ENCODE results near the gene WDR18.

The WDR18 gene

DNA sequence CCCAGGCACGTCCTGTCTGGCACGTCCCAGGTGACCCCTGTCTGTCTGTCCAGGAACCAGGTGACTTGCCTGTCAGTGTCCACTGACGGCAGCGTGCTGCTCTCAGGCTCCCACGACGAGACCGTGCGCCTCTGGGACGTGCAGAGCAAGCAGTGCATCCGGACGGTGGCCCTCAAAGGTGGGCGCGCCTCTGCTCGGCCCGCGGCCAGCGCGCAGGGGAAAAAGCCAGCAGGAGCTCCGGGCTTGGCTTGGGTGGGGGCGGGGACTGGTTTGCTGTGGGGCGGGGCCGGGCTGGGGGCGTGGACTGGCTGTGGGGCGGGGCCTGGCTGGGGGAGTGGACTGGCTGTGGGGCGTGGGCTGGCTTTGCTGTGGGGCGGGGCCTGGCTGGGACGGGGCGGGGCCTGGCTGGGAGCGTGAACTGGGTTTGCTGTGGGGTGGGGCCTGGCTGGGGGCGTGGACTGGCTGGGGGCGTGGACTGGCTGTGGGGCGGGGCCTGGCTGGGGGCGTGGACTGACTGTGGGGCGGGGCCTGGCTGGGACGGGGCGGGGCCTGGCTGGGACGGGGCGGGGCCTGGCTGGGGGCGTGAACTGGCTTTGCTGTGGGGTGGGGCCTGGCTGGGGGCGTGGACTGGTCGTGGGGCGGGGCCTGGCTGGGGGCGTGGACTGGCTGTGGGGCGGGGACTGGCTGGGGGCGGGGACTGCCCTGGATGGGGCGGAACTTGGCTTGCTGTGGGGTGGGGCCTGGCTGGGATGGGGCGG, 7.2 kb downstream of the WDR18 start:
- peak; percentile 5 for DNase-seq (ENCODE audit: low spot score)
- FAIRE-seq, result no peak

GRCh38 chr19:991932-992669, 8.0 kb downstream of the WDR18 start:
- FAIRE-seq, result no peak

GRCh38 chr19:992670-993055, 8.5 kb downstream of the WDR18 start:
- FAIRE-seq (no peak), DNase-seq (ENCODE audit: low spot score) (no peak)

More at GRCh38 chr19:991932-992669, 8.0 kb downstream of the WDR18 start:
- no peak for DNase-seq (ENCODE audit: low spot score)

DNA sequence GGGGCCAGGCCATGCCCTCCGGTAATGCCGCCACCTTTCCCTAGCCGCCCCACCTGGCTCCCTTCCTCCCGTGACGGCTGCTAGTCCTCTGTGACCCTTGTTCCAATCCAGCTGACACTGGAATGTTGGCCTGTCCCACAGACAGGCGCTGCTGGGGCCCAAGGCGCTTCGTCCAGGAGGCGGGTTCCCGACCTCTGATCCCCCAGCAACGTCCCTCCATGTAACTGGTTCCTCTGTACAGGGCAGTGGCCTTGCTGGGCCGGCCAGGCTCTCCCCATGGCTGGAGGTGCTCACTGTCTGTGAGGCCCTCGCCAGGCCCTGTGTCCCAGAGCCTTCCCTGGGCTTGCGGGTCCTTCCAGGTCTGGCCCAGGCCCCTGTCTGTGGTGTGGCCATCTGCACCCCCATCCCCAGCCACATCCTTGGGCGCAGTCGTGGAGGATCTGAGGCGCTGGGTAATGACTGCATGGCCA, 9.3 kb downstream of the WDR18 start:
- DNase-seq (ENCODE audit: low spot score) (no peak), FAIRE-seq (no peak)

- DNase-seq (ENCODE audit: low spot score) (no peak), FAIRE-seq (no peak)
These were observed 9.8 kb downstream of the WDR18 start for GRCh38 chr19:993831-994393.

- FAIRE-seq (no peak), DNase-seq (ENCODE audit: low spot score) (no peak)
These were observed 10.4 kb downstream of the WDR18 start for GRCh38 chr19:994516-994915.

DNA sequence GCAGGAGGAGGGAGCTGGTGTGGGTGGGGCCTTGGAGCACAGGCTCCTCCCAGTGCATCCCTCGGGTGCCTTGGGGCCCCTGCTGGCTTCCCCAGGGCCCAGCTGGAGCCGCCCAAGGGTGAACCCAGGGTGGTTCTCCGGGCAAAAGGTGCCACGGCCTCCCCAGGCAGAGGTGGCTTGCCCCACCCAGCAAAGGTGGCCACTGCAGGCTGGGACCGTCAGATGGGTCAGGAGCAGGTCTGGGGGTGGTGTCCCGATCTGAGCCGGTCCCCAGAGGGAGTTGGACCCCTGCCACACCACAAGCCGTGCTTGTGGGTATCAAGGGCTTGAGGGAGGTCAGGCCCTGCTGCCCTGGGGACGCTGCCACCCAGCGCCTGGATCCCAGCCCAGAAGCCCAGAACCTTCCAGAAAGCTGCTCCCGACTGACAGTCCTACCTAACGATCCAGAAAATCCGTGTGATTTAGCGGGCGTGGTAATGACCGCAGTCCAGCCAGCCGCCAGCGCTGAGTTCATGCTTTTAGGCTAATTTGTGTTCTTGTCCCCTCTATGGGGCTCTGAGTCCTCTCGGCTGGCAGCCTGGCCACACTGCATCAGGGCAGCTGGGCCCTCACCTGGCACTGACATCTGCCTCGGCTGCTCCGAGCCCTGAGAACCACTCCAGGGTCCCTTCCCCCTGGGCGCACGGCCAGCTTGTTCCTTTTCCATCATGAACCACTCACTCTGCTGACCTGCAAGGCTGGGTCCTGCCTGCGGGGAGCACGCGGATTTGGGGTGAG, 11.1 kb downstream of the WDR18 start:
- peak; percentile 96 for FAIRE-seq
- DNase-seq (ENCODE audit: low spot score), result peak; percentile 93

DNA sequence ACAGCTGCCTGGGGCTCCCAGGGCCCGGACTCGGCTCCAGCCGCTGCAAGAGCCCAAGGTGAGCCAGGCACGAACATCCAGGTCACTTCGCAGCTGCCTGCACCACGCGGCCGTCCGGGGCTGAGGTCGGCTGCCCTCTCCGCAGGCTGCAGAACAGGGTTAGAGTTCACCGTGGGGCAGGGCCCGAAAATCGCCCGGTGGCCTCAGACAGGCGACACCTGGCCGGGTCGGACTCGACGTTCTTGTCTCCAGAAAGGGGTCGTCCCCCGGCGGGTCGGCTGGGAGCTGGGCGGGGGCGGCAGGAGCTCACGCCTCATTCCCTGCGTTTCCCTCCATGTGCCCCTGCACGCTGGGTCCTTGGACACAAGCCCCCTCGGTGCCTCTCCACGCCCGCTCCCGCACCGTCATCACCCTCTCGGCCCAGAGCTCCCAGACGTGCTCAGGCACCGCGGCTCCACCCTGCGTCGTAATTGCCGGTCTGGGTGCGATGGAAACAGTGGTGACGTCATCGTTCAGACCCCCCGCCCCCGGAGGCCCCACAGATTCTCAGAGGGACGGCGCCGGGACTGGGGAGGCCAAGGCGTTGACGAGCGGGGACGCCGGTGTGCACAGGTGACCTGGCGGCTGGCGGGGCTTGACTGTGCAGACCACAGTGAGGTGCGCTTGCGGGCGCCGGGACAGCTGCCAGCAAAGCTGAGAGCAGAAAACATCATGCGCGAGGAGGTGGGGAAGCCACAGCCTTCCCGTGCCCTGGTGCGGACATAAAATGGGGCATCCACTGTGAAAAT, 12.1 kb downstream of the WDR18 start:
- no peak for FAIRE-seq
- DNase-seq (ENCODE audit: low spot score), result peak; percentile 47

GRCh38 chr19:998064-998463, 13.9 kb downstream of the WDR18 start:
- no peak for FAIRE-seq
- DNase-seq (ENCODE audit: low spot score), result no peak

GRCh38 chr19:999379-999719, 15.2 kb downstream of the WDR18 start:
- FAIRE-seq, result no peak
- DNase-seq (ENCODE audit: low spot score), result no peak

GRCh38 chr19:1000095-1000494, 15.9 kb downstream of the WDR18 start, which contains the start of gene GRIN3B:
TSS of gene GRIN3B (plus strand) at chr19:1000419. CDS start at chr19:1000438, 19 bp downstream.
- no peak for FAIRE-seq

DNA sequence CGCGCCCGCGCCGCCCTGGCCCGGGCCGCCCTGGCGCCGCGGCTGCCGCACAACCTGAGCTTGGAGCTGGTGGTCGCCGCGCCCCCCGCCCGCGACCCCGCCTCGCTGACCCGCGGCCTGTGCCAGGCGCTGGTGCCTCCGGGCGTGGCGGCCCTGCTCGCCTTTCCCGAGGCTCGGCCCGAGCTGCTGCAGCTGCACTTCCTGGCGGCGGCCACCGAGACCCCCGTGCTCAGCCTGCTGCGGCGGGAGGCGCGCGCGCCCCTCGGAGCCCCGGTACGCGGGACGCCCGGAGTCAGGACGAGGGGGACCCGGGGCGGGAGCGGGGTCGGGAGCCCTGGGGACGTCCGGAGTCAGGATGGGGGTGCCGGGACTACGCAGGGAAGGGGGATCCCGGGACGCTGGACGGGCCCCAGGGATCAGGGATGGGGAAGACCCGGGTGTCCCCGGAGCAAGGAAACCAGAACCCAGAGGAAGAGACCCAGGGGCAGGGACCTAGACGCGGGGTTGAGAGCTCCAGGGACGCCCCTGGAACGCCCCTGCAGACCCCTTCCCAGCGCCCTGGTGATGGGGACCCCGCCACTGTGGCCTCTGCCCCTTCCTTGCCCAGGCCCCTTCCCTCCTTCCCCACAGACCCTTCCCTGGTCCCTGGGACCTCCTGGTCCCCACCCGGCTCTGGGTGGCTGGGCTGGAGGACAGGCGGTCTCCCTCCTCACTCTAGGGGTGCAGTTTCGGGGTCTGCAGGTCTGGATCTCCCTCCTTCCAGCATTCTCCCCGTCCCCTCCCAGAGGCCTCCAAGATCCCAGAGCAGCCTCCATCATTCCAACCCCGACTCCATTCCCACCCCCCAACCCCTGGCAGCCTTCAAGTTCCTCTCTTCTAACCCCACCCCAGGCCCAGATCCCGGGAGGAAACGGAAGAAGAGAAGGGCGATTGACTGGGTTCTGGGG, 16.7 kb downstream of the WDR18 start:
- no peak for DNase-seq (ENCODE audit: low spot score)
- no peak for FAIRE-seq

More at GRCh38 chr19:1000095-1000494, 15.9 kb downstream of the WDR18 start, which contains the start of gene GRIN3B:
- no peak for DNase-seq (ENCODE audit: low spot score)

DNA sequence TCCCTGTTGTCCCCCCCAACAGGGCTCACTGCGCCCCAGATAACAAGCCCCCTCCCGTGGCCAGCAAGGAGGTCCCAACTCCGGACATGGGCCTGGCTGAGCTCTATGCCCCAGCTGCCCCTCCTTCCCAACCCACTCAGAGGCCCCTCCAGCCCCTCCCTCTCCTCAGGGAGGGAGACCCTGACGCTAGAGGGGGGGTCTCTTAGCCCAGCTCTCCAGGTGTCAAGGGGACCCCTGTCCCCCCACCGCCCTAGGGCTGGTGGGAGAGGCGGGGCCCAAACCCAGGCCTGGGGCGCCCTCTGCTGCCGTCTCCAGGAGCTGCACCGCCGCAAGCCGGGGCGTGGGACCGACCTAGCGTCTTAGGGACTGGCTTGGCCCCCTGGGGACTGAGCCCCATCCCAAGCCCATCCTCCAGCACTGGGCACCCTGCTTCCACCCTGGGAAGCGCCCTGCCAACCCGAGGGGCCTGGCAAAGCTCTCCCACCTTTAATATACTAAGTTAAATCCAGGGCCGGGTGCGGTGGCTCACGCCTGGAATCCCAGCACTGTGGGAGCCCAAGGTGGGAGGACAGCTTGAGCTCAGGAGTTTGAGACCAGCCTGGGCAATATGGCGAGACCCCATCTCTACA, 17.5 kb downstream of the WDR18 start:
- FAIRE-seq (no peak), DNase-seq (ENCODE audit: low spot score) (no peak)

DNA sequence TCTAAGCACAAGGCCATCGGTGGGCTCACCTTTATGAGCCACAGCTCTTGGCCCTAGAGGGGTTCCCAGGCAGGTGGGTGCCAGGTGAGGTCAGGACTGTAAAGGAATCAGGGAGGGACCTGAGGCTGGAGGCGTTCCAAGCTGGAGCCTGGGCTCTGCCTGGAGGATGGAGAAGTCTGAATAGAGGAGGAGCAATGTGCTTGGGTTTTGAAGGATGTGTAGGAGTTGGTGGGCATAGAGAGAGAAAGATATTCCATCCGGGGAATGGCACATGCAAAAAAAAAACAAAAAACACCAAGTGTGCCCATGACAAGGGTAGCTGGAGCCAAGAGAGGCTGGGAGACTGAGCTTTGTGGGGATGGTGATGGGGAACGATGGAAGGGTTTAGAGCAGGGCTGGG, 18.5 kb downstream of the WDR18 start:
- DNase-seq (ENCODE audit: low spot score), result no peak

GRCh38 chr19:1003283-1003682, 19.1 kb downstream of the WDR18 start:
- no peak for DNase-seq (ENCODE audit: low spot score)
- FAIRE-seq, result no peak

More for the DNA sequence above, 18.5 kb downstream of the WDR18 start:
- no peak for FAIRE-seq

GRCh38 chr19:1004204-1004802, 20.2 kb downstream of the WDR18 start:
- FAIRE-seq, result no peak
- no peak for DNase-seq (ENCODE audit: low spot score)

GRCh38 chr19:1004803-1005664, 20.9 kb downstream of the WDR18 start:
- DNase-seq (ENCODE audit: low spot score), result no peak
- FAIRE-seq, result no peak
